ENCODE data around the gene TCF12.

The TCF12 gene

GRCh38 chr15:57321485-57321884, 403.0 kb downstream of the TCF12 start:
- DNase-seq (ENCODE audit: low read depth) = no peak

GRCh38 chr15:57321973-57322601, 403.6 kb downstream of the TCF12 start:
- DNase-seq (ENCODE audit: low read depth) = no peak

GRCh38 chr15:57322602-57323250, 404.3 kb downstream of the TCF12 start:
- DNase-seq (ENCODE audit: low read depth) = no peak

- DNase-seq (ENCODE audit: low read depth) = no peak
These were observed 404.9 kb downstream of the TCF12 start for GRCh38 chr15:57323299-57323805.

- no peak for DNase-seq (ENCODE audit: low read depth)
These were observed 405.6 kb downstream of the TCF12 start for GRCh38 chr15:57323806-57324589.

DNA sequence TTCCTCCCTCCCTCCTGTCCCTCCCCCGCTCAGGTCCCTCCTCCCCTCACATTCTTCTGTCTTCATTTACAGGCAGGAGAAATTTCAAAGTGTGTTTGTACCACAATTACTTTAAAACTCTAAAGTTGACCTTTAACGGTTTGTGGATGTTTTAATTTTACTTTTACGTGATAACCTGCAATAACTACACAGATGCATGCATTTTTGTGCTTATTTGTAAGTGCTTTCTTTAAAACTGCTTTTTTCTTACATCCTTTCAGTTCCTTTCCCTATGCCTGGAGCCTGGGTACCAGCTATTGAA, 406.1 kb downstream of the TCF12 start:
- no peak for DNase-seq (ENCODE audit: low read depth)

DNA sequence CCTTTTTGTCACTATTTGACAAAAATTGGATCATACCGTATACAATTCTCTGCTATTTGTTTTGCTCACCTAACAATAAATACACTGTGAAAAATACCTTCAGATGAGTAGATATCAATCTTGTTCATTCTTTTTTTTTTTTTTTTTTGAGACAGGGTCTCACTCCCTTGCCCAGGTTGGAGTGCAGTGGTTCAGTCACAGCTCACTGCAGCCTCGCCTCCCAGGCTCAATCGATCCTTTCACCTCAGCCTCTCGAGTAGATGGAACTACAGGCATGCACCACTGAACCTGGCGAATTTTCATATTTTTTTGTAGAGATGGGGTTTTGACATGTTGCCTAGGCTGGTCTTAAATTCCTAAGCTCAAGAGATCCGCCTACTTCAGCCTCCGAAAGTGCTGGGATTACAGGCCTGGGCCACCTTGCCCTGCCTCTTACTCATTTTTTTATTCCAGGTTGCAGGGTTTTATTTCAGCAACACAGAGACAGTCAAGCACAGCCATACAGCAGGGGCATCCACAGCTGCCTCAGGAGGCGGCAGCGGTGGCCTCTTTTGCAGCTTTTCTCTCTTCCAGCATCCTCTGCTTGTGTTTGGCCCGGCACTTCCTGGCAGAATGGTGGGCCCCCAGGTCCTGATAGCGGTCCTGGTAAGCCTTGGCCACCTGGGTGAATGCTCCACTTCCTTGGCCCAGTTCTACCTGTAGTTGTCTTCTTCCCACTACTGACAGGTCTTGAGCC, 406.7 kb downstream of the TCF12 start:
- DNase-seq (ENCODE audit: low read depth) = no peak

DNA sequence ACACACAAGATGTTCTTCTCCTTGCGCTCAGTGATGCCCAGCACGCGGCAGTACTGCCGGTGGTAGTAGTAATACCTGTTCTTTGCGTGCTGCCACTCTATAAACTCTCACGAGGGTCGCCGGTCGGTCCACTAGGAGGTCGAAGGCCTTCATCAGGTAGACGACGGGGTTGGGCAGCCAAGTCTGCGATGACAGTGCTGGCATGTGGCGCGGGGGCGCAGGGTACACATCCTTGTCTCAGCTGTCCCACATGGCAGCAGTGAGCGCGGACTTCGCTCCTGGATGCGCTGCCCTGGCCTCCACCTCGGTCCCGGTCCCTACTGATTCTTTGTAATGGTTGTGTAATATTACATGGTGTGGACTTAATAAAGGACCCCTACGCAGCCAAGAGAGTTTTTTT, 407.8 kb downstream of the TCF12 start:
- DNase-seq (ENCODE audit: low read depth) = no peak

DNA sequence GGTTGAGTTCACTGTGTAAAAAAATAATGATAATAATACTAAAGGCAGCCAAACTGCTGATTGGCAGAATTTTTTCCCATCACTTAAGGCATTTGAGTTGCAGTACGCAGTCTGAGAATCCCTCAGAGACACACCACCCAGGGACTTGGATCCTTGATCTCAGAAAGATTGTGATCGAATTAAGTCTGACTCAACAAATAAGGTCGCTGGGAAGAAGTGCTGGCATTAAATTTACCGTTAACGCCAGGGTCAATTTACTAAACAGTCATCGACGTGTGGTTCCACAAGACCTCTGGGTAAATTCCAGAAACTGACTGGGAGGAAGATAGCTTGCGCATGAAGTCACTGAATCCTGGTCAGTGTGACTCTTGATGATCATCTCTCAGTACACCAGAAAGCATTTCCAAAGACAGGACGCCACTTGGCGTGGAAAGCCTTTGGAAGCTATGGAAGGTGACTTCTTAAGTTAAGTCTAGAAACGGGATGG, 409.6 kb downstream of the TCF12 start:
- DNase-seq (ENCODE audit: low read depth) = no peak

- no peak for DNase-seq (ENCODE audit: low read depth)
These were observed 410.0 kb downstream of the TCF12 start for GRCh38 chr15:57328479-57328878.

- DNase-seq (ENCODE audit: low read depth) = no peak
These were observed 410.5 kb downstream of the TCF12 start for GRCh38 chr15:57328897-57329296.

GRCh38 chr15:57329582-57330367, 411.3 kb downstream of the TCF12 start:
- DNase-seq (ENCODE audit: low read depth) = no peak

- DNase-seq (ENCODE audit: low read depth) = no peak
These were observed 412.3 kb downstream of the TCF12 start for GRCh38 chr15:57330619-57331340.

DNA sequence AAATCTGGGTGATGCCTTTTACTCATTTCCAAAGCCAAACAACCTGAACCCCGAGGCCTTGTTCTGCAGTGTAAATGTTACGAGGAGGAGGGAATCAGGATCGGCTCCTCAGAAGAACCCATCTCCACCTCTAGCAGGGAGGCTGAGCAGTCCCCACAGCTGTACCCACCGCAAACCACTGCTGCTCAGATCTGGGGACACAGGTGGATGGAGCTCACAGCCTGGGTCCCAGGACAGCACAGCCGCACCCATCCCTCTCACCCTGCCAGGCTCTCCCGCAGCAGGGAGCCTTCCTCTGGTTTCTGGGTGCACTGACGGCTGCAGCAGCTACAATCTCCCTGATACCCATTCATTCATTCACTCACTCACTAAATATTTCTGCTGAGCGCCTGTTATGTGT, 413.9 kb downstream of the TCF12 start:
- no peak for DNase-seq (ENCODE audit: low read depth)

DNA sequence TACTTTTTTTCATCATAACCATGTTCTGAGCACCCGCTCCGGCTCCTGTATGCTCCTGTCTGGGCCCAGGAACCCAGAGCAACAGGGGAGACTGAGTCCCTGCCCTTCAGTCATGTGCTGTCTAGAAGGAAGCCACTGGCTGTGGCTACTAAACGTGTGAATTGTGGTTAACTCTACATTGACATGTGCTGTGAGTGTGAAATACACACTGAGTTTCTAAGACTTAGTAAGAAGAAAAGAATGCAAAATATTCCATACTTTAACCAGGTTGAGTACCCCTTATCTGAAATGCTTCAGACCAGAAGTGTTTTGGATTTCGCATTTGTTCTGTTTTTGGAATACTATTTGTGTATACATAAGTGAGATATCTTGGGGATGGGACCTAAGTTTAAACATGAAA, 415.0 kb downstream of the TCF12 start:
- DNase-seq (ENCODE audit: low read depth) = no peak

DNA sequence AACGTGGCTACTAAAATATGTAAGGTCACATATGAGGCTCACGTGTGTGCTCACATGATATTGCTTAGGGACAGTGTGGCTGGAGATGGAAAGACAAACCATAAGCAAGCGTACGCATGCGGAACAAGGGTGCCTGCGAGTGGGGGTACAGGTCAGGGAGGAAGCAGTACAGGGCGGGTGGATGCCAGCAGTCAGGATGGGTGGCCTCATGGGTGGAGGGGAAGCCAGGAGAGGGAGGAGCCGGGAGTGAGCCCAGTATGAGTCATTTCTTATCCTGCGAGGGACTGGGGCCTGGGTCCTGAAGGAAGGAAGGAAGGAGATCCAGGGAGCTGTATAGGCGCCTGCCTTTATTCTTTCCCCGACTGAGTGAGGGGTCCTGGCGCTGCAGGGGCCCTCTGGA, 415.8 kb downstream of the TCF12 start:
- no peak for DNase-seq (ENCODE audit: low read depth)

- no peak for DNase-seq (ENCODE audit: low read depth)
These were observed 416.9 kb downstream of the TCF12 start for GRCh38 chr15:57335293-57335715.

GRCh38 chr15:57335719-57336118, 417.3 kb downstream of the TCF12 start:
- DNase-seq (ENCODE audit: low read depth) = no peak

DNA sequence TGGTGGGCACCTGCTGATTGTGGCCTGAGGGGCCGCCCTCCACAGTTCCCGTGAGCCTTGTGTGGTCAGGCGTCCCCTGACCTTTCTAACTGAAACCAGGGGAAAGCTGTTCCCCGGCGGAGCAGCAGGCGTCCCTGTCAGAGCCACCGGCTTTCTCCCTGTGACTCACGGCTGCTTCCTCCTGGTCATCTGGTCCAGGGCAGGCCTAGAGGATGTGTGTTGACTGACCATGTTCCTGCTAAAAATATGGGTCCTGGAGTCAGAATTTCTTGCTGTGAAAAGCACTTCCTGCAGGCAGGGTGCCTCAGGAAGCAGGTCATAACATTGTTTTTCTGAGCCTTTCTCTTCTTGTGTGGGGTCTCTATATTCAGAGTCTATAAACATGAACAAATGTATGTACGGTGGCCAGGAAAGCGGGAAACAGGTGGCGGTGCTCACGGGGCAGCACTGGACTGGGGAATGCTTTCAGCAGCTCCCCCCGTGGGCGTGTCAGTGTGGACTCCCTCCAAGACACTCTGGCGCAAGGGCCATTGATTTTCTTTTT, 419.5 kb downstream of the TCF12 start:
- DNase-seq (ENCODE audit: low read depth) = no peak

DNA sequence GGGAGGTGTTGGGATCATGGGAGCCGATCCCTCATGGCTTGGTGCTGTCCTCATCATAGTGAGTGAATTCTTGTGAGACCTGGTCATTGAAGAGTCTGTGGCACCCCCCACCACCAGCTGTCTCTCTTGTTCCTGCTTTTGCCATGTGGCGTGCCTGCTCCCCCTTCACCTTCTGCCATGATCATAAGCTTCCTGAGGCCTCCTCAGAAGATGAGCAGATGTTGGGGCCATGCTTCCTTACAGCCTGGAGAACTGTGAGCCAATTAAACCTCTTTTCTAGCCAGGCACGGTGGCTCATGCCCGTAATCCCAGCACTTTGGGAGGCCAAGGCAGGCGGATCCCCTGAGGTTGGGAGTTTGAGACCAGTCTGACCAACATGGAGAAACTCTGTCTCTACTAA, 420.9 kb downstream of the TCF12 start:
- DNase-seq (ENCODE audit: low read depth) = no peak
